Measurements from ENCODE around the gene NFATC1.

NFATC1 gene

GRCh38 chr18:79436556-79437275, 41.0 kb downstream of the NFATC1 start:
- peaks cover 59% of the 10 kb centered on the region for H3K79me2 ChIP-seq (ENCODE audit: control insufficient read depth, low read length)
- peaks cover 52% of the 10 kb centered on the region for H3K4me1 ChIP-seq (ENCODE audit: control insufficient read depth, low read length)
- no peaks in the 10 kb centered on the region for H3K9me2 ChIP-seq (replicated peaks; ENCODE audit: control insufficient read depth, low read length)
- TF ChIP-seq CTCF (IDR thresholded peaks at IDR 0.05; ENCODE audit: low read depth, low read length, poor library complexity, severe bottlenecking) (no peak), EZH2phosphoT487 (IDR thresholded peaks at IDR 0.05; ENCODE audit: borderline replicate concordance, low read length) (no peak)
- peaks cover 3% of the 10 kb centered on the region; the same call in 1 of the 2 replicates for H3F3A ChIP-seq (ENCODE audit: control insufficient read depth, insufficient read depth)
- H3K27me3 ChIP-seq (ENCODE audit: control insufficient read depth, low read length), result no peaks in the 10 kb centered on the region
- H3K4me2 ChIP-seq (ENCODE audit: low read length), result peak overlapping the region; percentile 68
- H3K36me3 ChIP-seq (ENCODE audit: control insufficient read depth, low read length), result peaks cover 42% of the 10 kb centered on the region
- H3K4me3 ChIP-seq (ENCODE audit: low read length), result peak overlapping the region; percentile 63
- H4K20me1 ChIP-seq (ENCODE audit: control insufficient read depth, insufficient read depth, low read depth, low read length), result peaks cover 35% of the 10 kb centered on the region
- no peaks in the 10 kb centered on the region for H3K9me3 ChIP-seq (ENCODE audit: control insufficient read depth, insufficient read depth, low read length)
- 0 out of 2 replicates have a peak overlapping the region, but pooled peaks have one; percentile 63 for H3K27ac ChIP-seq (ENCODE audit: low read depth, low read length)

DNA sequence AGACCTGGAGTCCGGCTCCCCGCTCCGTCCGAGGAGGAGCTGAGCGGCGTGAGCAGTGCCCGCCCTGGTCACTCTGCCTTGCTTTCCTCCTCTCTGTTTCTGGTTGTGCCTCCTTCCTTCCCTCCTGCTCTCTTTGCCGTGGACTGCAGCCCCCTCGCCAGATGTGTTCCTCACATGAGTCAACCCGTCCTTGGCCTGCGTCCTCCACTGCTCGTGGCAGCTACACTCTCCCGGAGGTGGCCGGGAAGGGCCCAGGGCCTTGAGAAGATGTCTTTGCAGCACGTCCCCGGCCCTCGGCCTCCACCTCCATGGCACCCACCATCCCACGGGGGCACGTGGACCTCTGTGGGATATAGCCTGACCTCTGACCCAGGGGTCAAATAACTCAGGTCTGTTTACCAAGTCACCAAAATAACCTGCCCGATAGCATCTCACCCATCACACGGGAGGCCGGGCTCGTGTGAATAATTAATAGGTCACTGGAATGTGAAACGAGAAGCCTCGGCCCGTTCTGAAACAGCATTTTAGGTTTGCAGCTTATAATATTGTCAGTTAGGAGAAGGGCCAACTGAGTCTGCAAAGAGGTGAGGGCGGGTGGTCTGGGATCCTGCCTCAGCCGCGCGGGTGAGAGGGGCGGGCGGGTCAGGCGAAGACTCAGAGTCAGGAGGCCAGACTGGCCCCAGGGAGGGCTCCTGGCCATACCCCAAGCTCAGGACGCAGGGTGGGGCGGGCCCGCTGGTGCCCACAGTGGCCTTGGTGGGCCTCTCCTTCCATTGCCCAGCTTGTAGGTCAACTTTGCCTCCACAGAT, 42.6 kb downstream of the NFATC1 start:
- Histone ChIP-seq H3F3A (ENCODE audit: control insufficient read depth, insufficient read depth) (peaks cover 3% of the 10 kb centered on the region; the same call in 1 of the 2 replicates), H3K4me1 (ENCODE audit: control insufficient read depth, low read length) (peaks cover 67% of the 10 kb centered on the region), H3K4me3 (ENCODE audit: low read length) (no peak overlapping the region), H3K79me2 (ENCODE audit: control insufficient read depth, low read length) (peaks cover 74% of the 10 kb centered on the region), H3K9me2 (replicated peaks; ENCODE audit: control insufficient read depth, low read length) (no peaks in the 10 kb centered on the region), H3K4me2 (ENCODE audit: low read length) (no peak overlapping the region), H3K27ac (ENCODE audit: low read depth, low read length) (no peak overlapping the region), H4K20me1 (ENCODE audit: control insufficient read depth, insufficient read depth, low read depth, low read length) (peaks cover 34% of the 10 kb centered on the region), H3K9me3 (ENCODE audit: control insufficient read depth, insufficient read depth, low read length) (no peaks in the 10 kb centered on the region), H3K36me3 (ENCODE audit: control insufficient read depth, low read length) (peaks cover 47% of the 10 kb centered on the region), H3K27me3 (ENCODE audit: control insufficient read depth, low read length) (no peaks in the 10 kb centered on the region)
- no peak for TF ChIP-seq EZH2phosphoT487 (IDR thresholded peaks at IDR 0.05; ENCODE audit: borderline replicate concordance, low read length)
- no peak for TF ChIP-seq CTCF (IDR thresholded peaks at IDR 0.05; ENCODE audit: low read depth, low read length, poor library complexity, severe bottlenecking)

DNA sequence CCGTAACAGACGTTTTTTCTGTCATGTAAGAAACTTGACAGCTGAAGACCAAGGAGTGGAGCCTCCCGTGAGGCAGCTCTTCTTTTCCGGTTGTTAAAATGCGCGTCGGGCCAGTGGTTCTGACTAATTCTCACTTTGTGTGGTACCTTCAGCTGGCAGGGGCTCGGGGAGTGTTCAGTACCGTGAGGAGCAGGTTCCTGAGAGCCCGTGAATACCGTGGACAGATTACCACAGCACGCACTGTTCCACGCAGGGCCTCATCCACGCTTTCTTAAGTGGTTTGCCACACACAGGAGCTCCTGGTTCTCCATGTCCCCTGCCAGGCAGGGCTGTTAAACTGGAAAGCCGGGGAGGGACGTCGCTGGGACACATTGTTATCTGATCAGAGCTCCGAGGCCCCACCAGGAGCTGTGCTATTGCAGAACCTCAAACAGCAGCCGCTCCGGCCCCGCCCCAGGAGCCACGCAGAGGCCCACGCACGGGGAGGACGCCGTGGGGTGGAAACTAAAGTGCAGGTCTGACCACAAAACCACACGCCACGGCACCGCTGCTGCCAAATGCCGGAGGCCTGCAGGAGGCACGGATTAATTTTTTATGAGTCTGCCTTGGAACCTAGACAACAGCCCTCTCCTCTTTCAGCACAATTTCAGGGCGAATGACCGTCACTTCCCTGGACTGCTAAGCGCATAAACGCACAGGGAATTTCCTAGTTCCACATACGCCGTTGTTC, 43.3 kb downstream of the NFATC1 start:
- Histone ChIP-seq H3F3A (ENCODE audit: control insufficient read depth, insufficient read depth) (peaks cover 3% of the 10 kb centered on the region; the same call in 1 of the 2 replicates), H3K9me2 (replicated peaks; ENCODE audit: control insufficient read depth, low read length) (no peaks in the 10 kb centered on the region), H3K36me3 (ENCODE audit: control insufficient read depth, low read length) (peaks cover 45% of the 10 kb centered on the region), H3K27me3 (ENCODE audit: control insufficient read depth, low read length) (no peaks in the 10 kb centered on the region), H3K4me3 (ENCODE audit: low read length) (no peak overlapping the region), H3K79me2 (ENCODE audit: control insufficient read depth, low read length) (peaks cover 80% of the 10 kb centered on the region), H3K4me1 (ENCODE audit: control insufficient read depth, low read length) (peaks cover 70% of the 10 kb centered on the region), H3K9me3 (ENCODE audit: control insufficient read depth, insufficient read depth, low read length) (no peaks in the 10 kb centered on the region), H3K4me2 (ENCODE audit: low read length) (no peak overlapping the region), H3K27ac (ENCODE audit: low read depth, low read length) (no peak overlapping the region), H4K20me1 (ENCODE audit: control insufficient read depth, insufficient read depth, low read depth, low read length) (peaks cover 37% of the 10 kb centered on the region)
- TF ChIP-seq CTCF (IDR thresholded peaks at IDR 0.05; ENCODE audit: low read depth, low read length, poor library complexity, severe bottlenecking), result no peak
- TF ChIP-seq EZH2phosphoT487 (IDR thresholded peaks at IDR 0.05; ENCODE audit: borderline replicate concordance, low read length), result no peak
